K562 (cell line): ENCODE measurements around the gene SPTSSA. TPM values are rescaled to one million over a fixed set of nuclear protein-coding genes. Genes with fewer than 3 reads are reported as not detected.

Experiments used
- ATAC-seq: fragments of 200-7000 bp; cut with Tn5 transposase; 3 replicates; pipeline ENCODE4 v1.9.1; 2020; ENCODE audit warnings: moderate library complexity
- BruUV-seq: library from RNA; stranded (reverse); fragments of 400-500 nt; replicated peaks from 2 replicates; lab custom pipeline; 2021; lab: Mats Ljungman, UMichigan
- CTCF ChIA-PET: fragments of 300-600 bp; formaldehyde crosslinking; extraction: SDS; loops from one replicate; lab custom pipeline; 2021; ENCODE audit warnings: low intra/inter-chr PET ratio; lab: Yijun Ruan, JAX
- POLR2A ChIA-PET: fragments of 300-600, 350-650 bp; sonication (Branson Sonifier 250); formaldehyde crosslinking; extraction: SDS; loops from one replicate; lab custom pipeline; 2021; ENCODE audit warnings: antibody characterized with exemption, inconsistent platforms; lab: Yijun Ruan, JAX
- DNase-seq, 4 experiments: peaks; one replicate each; pipeline versions ENCODE4 v3.0.0 to v3.0.0-alpha.2; 2011 to 2018; ENCODE audit warnings: low spot score in 3 of 4, mixed read lengths in 3 of 4; ENCODE audit errors: extremely low read depth in 1 of 4
- FAIRE-seq: peaks from 2 replicates; lab custom pipeline; 2011; peaks lifted over from hg19 to GRCh38; lab: Jason Lieb, UNC
- H2AFZ ChIP-seq: 2 replicates; pipeline ENCODE4 v1.6.0; 2011; ENCODE audit warnings: low read depth, low read length, control low read depth, inconsistent platforms
- H3K27ac ChIP-seq: fragments of 200-600 bp; 3 replicates; pipeline ENCODE4 v1.8.0; 2011; ENCODE audit warnings: low read depth, mild to moderate bottlenecking, control low read depth, inconsistent platforms, low read length, moderate library complexity, mixed read lengths; ENCODE audit errors: extremely low read depth
- H3K27me3 ChIP-seq, 2 experiments: fragments of 300-600 bp in 1 of 2; 2 replicates in 1 of 2; 3 replicates in 1 of 2; pipeline versions ENCODE4 v1.6.0 to v1.8.0; 2011; ENCODE audit warnings: inconsistent platforms in 2 of 2, low read length in 2 of 2, mild to moderate bottlenecking in 1 of 2, mixed read lengths in 1 of 2, moderate library complexity in 1 of 2; ENCODE audit not compliant: control insufficient read depth in 2 of 2, insufficient read depth in 2 of 2
- H3K36me3 ChIP-seq: fragments of 300-600 bp; 3 replicates; pipeline ENCODE4 v1.8.0; 2011; ENCODE audit warnings: mild to moderate bottlenecking, low read length, inconsistent platforms; ENCODE audit not compliant: control insufficient read depth, insufficient read depth
- H3K4me1 ChIP-seq, 2 experiments: fragments of 200-600 bp in 1 of 2; replicated peaks in 1 of 2; 2 replicates in 1 of 2; 3 replicates in 1 of 2; pipeline versions ENCODE4 v1.5.1 to v1.8.0; 2011; ENCODE audit warnings: inconsistent platforms in 2 of 2, low read length in 2 of 2, mild to moderate bottlenecking in 1 of 2, mixed read lengths in 1 of 2, moderate library complexity in 1 of 2; ENCODE audit not compliant: control insufficient read depth in 2 of 2, insufficient read depth in 2 of 2
- H3K4me2 ChIP-seq: 2 replicates; pipeline ENCODE4 v1.6.1; 2011; ENCODE audit warnings: low read length, control low read depth, inconsistent platforms, mixed read lengths; ENCODE audit not compliant: insufficient read depth
- H3K4me3 ChIP-seq: fragments of 200-600 bp; sonication (generic), shearing (Covaris generic); 2 replicates; pipeline ENCODE4 v1.5.1; 2016; ENCODE audit warnings: control low read depth, inconsistent platforms
- H3K79me2 ChIP-seq: fragments of 200-600 bp; 3 replicates; pipeline ENCODE4 v1.8.0; 2011; ENCODE audit warnings: low read length, inconsistent platforms; ENCODE audit not compliant: control insufficient read depth, insufficient read depth
- H3K9ac ChIP-seq, 2 experiments: 2 replicates each; pipeline versions ENCODE4 v1.6.0 to v1.6.1; 2011; ENCODE audit warnings: low read depth in 2 of 2, low read length in 2 of 2, control low read depth in 1 of 2, inconsistent platforms in 1 of 2, mild to moderate bottlenecking in 1 of 2, mixed read lengths in 1 of 2; ENCODE audit not compliant: insufficient read depth in 1 of 2
- H3K9me1 ChIP-seq: one replicate; pipeline ENCODE4 v1.6.0; 2011; ENCODE audit warnings: inconsistent platforms, mild to moderate bottlenecking, low read length, moderate library complexity; ENCODE audit not compliant: control insufficient read depth, insufficient read depth
- H3K9me3 ChIP-seq: replicated peaks from 2 replicates; pipeline ENCODE4 v1.5.1; 2011; ENCODE audit warnings: low read depth, low read length, inconsistent platforms; ENCODE audit not compliant: control insufficient read depth, insufficient read depth
- H4K20me1 ChIP-seq: replicated peaks from 2 replicates; pipeline ENCODE4 v1.6.1; 2011; ENCODE audit warnings: low read length, inconsistent platforms, mixed read lengths; ENCODE audit not compliant: control insufficient read depth, insufficient read depth
- CLOCK ChIP-seq: fragments of 250-450 bp; sonication (Bioruptor Pico); IDR thresholded peaks from 2 replicates; pipeline ENCODE4 v1.4.0; 2020; ENCODE audit warnings: mild to moderate bottlenecking, moderate library complexity, borderline replicate concordance
- E2F1 ChIP-seq: sonication (generic); formaldehyde crosslinking; IDR thresholded peaks from 2 replicates; pipeline ENCODE4 v1.8.1; 2023; ENCODE audit warnings: mild to moderate bottlenecking, missing genetic modification reagents, moderate library complexity
- ELF2 ChIP-seq: fragments of 250-450 bp; sonication (Bioruptor Pico); IDR thresholded peaks from 2 replicates; pipeline ENCODE4 v1.5.0; 2021; ENCODE audit warnings: mild to moderate bottlenecking
- TOE1 ChIP-seq, 2 experiments: fragments of 450-650 bp in 1 of 2; sonication (generic) in 1 of 2; formaldehyde crosslinking in 1 of 2; IDR thresholded peaks; 2 replicates each; pipeline versions ENCODE4 v1.7.1 to v1.8.0; 2016 to 2022; ENCODE audit warnings: borderline replicate concordance in 2 of 2, mild to moderate bottlenecking in 2 of 2, antibody characterized with exemption in 1 of 2, inconsistent platforms in 1 of 2, low read depth in 1 of 2, missing genetic modification reagents in 1 of 2, moderate library complexity in 1 of 2
- WGBS: fragments of 100-300 bp; shearing (Covaris generic); methylation state at CpG from one replicate; pipeline ENCODE4 v1.1.6; 2016; ENCODE audit warnings: low coverage, mixed read lengths; ENCODE audit not compliant: insufficient coverage; ENCODE audit errors: missing lambda C conversion rate; 5-methylcytosine and 5-hydroxymethylcytosine counted together
- in situ Hi-C: fragments of 300-500 bp; cut with MboI; formaldehyde crosslinking; loops from 4 replicates; pipeline ENCODE4 v1.15.0; 2018; ENCODE audit warnings: inconsistent platforms, mixed read lengths
- intact Hi-C: fragments of 100-400 bp; cut with micrococcal nuclease; formaldehyde crosslinking; loops from 2 replicates; pipeline ENCODE4 v1.14.2; 2022
- polyA plus RNA-seq, 8 experiments: library from polyadenylated mRNA; depleted of rRNA in 4 of 8; stranded (reverse) in 5 of 8; unstranded in 3 of 8; fragments of >200 nt; fragmentation: Nextera tagmentation in 2 of 8; fragmentation: Illumina TruSeq in 1 of 8; extraction: Ambion mirVana in 2 of 8; extraction: Trizol in 1 of 8; gene quantifications; 2 replicates each; pipeline versions ENCODE4 v1.2.1 to v1.2.3, GENCODE V29; 2011 to 2014; ENCODE audit warnings: inconsistent platforms in 1 of 8, missing spikeins in 1 of 8
- total RNA-seq, 7 experiments: library from RNA; depleted of rRNA in 6 of 7; stranded (reverse); fragments of >200 nt in 6 of 7; fragmentation: Illumina TruSeq in 2 of 7; extraction: Trizol in 2 of 7; gene quantifications; 2 replicates each; pipeline versions ENCODE4 v1.2.1 to v1.2.3, GENCODE V29; 2011 to 2021; ENCODE audit warnings: low replicate concordance in 1 of 7

SPTSSA gene
- total and polyA plus RNA-seq, 9 of the 15 experiments (the other 6 are each of a cell fraction or from before 2014, with no cell fraction given) = 6.8 to 35.7 (median 22.0) TPM

GRCh38 chr14:34436118-34436905 is 25.7 kb downstream of the SPTSSA start:
- Histone ChIP-seq H3K36me3 (0 out of 3 replicates have a peak, but pooled peaks cover 2% of the 10 kb centered on the region), H3K4me1 (no peaks in the 10 kb centered on the region; a peak in 1 of 5 replicates), H2AFZ (no peak overlapping the region), H4K20me1 (no peaks in the 10 kb centered on the region), H3K4me3 (no peak overlapping the region), H3K4me2 (no peak overlapping the region), H3K9me3 (no peaks in the 10 kb centered on the region), H3K9ac (no peak overlapping the region), H3K27me3 (no peaks in the 10 kb centered on the region)
- POLR2A ChIA-PET = interaction anchor here (0.5 kb wide), 1 partner anchor 92 kb away, joined by 3 read pairs; no protein-coding TSS in a partner anchor
- intact Hi-C loops = no loop called here
- FAIRE-seq = no peak
- 29% methylated on average over 1 of the region's 1 CpG for WGBS
- no TSS peak for BruUV-seq
- TF ChIP-seq CLOCK (CRISPR knock-in tag) = no peak
- TF ChIP-seq TOE1 (IDR thresholded peaks at IDR 0.05; ENCODE audit: borderline replicate concordance) = no peak
- TF ChIP-seq TOE1 (CRISPR knock-in tag; IDR thresholded peaks at IDR 0.05; ENCODE audit: borderline replicate concordance, low read depth) = no peak
- no peak for TF ChIP-seq E2F1
- TF ChIP-seq ELF2 (CRISPR knock-in tag) = no peak
- TF ChIP-seq, all 486 proteins: peak for 0
- CTCF ChIA-PET = no interaction called here
- in situ Hi-C loops = no loop called here
- no peak for ATAC-seq
- Histone ChIP-seq H3K27ac (no peak overlapping the region), H3K9me1 (no peaks in the 10 kb centered on the region), H3K79me2 (peaks cover 22% of the 10 kb centered on the region; the same call in 2 of the 3 replicates)
- DNase-seq = no peak
